WTC11 (cell line): ENCODE results near the gene PUS7. TPM values are rescaled to one million over a fixed set of nuclear protein-coding genes. Genes with fewer than 3 reads are reported as not detected.
"Not testable (repeated sequence)": the region's sequence is repeated elsewhere in the genome, so short reads cannot be mapped to it uniquely, and the experiment has no call there.

Source experiments
- ATAC-seq: fragments of 200-7000 bp; cut with Tn5 transposase; 2 replicates; pipeline ENCODE4 v1.10.0; 2021; ENCODE audit warnings: mild to moderate bottlenecking, moderate library complexity
- CTCF ChIA-PET: fragments of 300-600 bp; sonication (Branson Sonifier 250); formaldehyde crosslinking; loops from one replicate; lab custom pipeline; 2021; ENCODE audit warnings: antibody characterized with exemption; lab: Charles Lee
- POLR2A ChIA-PET: fragments of 350-600 bp; sonication (Branson Sonifier 250); formaldehyde crosslinking; loops from one replicate; lab custom pipeline; 2021; ENCODE audit warnings: antibody characterized with exemption; lab: Charles Lee
- DNase-seq: peaks from one replicate; pipeline ENCODE4 v3.0.0; 2021; ENCODE audit warnings: low spot score
- H3K27ac Mint-ChIP-seq: 2 replicates; pipeline ENCODE4 v1.8.0; 2021; ENCODE audit warnings: mixed read lengths
- H3K27me3 Mint-ChIP-seq: 2 replicates; pipeline ENCODE4 v1.8.0; 2021; ENCODE audit warnings: low read depth, mild to moderate bottlenecking, moderate library complexity, mixed read lengths
- H3K36me3 Mint-ChIP-seq: 2 replicates; pipeline ENCODE4 v1.8.0; 2021; ENCODE audit warnings: mixed read lengths
- H3K4me1 Mint-ChIP-seq: 2 replicates; pipeline ENCODE4 v1.8.0; 2022; ENCODE audit warnings: mixed read lengths
- H3K4me3 Mint-ChIP-seq: 2 replicates; pipeline ENCODE4 v1.8.0; 2021; ENCODE audit warnings: mild to moderate bottlenecking, moderate library complexity, mixed read lengths
- H3K9me3 Mint-ChIP-seq: 2 replicates; pipeline ENCODE4 v1.8.0; 2021; ENCODE audit warnings: mixed read lengths
- HMGA2 ChIP-seq: fragments of 250-450 bp; sonication (Bioruptor Pico); IDR thresholded peaks from 2 replicates; pipeline ENCODE4 v1.4.0; 2021; ENCODE audit warnings: mild to moderate bottlenecking, moderate library complexity
- IRF2 ChIP-seq: sonication (generic); formaldehyde crosslinking; IDR thresholded peaks from 2 replicates; pipeline ENCODE4 v1.8.0; 2022; ENCODE audit warnings: low read depth, missing genetic modification reagents, borderline replicate concordance
- SMAD4 ChIP-seq: sonication (generic); formaldehyde crosslinking; IDR thresholded peaks from 2 replicates; pipeline ENCODE4 v1.8.0; 2022; ENCODE audit warnings: mild to moderate bottlenecking, missing genetic modification reagents
- total RNA-seq: library from RNA; stranded (reverse); gene quantifications from 3 replicates; pipeline ENCODE4 v1.2.3, GENCODE V29; 2021
- TF ChIP-seq, protein P1 (sequence below): fragments of 250-450 bp; sonication (Bioruptor Pico); conservative IDR thresholded peaks from 2 replicates; pipeline ENCODE4 v1.9.0; 2021; ENCODE audit warnings: mild to moderate bottlenecking
- TF ChIP-seq, protein P2 (sequence below): sonication (generic); formaldehyde crosslinking; IDR thresholded peaks from 2 replicates; pipeline ENCODE4 v1.8.0; 2022; ENCODE audit warnings: mild to moderate bottlenecking, missing genetic modification reagents
- TF ChIP-seq, protein P3 (sequence below): sonication (generic); formaldehyde crosslinking; IDR thresholded peaks from 2 replicates; pipeline ENCODE4 v1.8.1; 2022; ENCODE audit warnings: low read depth, missing genetic modification reagents, borderline replicate concordance

PUS7 gene
- total RNA-seq, 1 experiment from 2014 or later: 47.2 TPM

DNA sequence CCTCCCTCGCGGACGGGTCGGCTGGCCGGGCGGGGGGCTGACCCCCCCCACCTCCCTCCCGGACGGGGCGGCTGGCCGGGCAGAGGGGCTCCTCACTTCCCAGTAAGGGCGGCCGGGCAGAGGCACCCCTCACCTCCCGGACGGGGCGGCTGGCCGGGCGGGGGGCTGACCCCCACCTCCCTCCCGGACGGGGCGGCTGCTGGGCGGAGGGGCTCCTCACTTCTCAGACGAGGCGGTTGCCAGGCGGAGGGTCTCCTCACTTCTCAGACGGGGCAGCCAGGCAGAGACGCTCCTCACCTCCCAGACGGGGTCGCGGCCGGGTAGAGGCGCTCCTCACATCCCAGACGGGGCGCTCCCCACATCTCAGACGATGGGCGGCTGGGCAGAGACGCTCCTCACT is 111.3 kb downstream of the PUS7 start:
- H3K9me3 Mint-ChIP-seq, ATAC-seq, H3K27ac Mint-ChIP-seq, H3K27me3 Mint-ChIP-seq, H3K36me3 Mint-ChIP-seq, H3K4me3 Mint-ChIP-seq, H3K4me1 Mint-ChIP-seq, CTCF ChIA-PET, DNase-seq, POLR2A ChIA-PET: not testable (repeated sequence)

DNA sequence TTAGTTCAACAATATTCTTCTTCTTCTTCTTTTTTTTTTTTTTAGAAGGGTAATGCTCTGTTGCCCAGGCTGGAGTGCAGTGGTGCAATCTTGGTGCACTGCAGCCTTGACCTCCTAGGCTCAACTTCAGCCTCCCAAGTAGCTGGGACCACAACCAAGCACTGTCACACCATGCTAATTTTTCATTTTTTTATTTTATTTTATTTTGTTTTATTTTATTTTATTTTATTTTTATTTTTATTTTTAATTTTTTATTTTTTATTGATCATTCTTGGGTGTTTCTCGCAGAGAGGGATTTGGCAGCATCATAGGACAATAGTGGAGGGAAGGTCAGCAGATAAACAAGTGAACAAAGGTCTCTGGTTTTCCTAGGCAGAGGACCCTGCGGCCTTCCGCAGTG is 112.3 kb downstream of the PUS7 start:
- H3K27ac Mint-ChIP-seq, ATAC-seq, DNase-seq, H3K4me1 Mint-ChIP-seq, H3K36me3 Mint-ChIP-seq, CTCF ChIA-PET, H3K4me3 Mint-ChIP-seq, H3K27me3 Mint-ChIP-seq, H3K9me3 Mint-ChIP-seq: not testable (repeated sequence)
- peak; percentile 91 for TF ChIP-seq HMGA2
- POLR2A ChIA-PET: interaction anchor here (0.7 kb wide), 1 partner anchor 245 kb away, joined by 3 read pairs; no protein-coding TSS in a partner anchor

DNA sequence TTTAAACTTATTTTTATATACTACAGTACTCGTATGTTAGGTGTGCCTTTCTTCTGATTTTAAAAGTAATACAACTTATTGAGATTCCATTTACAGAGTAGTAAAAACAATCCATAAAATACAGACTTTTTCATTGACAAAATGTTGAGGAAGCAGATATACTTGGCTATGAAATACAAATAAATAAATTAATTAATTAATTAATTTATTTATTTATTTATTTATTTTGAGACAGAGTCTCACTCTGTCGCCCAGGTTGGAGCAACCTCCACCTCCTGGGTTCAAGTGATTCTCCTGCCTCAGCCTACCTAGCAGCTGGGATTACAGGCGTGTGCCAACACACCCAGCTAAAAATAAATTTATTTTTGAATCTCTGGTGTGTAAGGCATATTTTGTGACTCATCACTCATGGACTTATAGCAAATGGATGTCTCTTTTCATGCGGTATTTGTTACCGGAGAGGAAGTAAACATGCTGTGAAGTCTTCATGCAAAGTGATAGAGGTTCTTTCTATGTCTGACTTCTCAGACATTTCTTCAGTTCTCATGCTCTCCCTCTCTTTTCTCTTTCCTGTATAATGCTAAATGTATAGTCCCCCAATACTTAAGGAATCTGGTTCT is 113.2 kb downstream of the PUS7 start:
- Mint-ChIP-seq H3K27ac (no peak overlapping the region), H3K36me3 (no peaks in the 10 kb centered on the region), H3K4me1 (no peaks in the 10 kb centered on the region), H3K27me3 (no peaks in the 10 kb centered on the region), H3K9me3 (no peaks in the 10 kb centered on the region), H3K4me3 (no peak overlapping the region)
- TF ChIP-seq, protein P1, sequence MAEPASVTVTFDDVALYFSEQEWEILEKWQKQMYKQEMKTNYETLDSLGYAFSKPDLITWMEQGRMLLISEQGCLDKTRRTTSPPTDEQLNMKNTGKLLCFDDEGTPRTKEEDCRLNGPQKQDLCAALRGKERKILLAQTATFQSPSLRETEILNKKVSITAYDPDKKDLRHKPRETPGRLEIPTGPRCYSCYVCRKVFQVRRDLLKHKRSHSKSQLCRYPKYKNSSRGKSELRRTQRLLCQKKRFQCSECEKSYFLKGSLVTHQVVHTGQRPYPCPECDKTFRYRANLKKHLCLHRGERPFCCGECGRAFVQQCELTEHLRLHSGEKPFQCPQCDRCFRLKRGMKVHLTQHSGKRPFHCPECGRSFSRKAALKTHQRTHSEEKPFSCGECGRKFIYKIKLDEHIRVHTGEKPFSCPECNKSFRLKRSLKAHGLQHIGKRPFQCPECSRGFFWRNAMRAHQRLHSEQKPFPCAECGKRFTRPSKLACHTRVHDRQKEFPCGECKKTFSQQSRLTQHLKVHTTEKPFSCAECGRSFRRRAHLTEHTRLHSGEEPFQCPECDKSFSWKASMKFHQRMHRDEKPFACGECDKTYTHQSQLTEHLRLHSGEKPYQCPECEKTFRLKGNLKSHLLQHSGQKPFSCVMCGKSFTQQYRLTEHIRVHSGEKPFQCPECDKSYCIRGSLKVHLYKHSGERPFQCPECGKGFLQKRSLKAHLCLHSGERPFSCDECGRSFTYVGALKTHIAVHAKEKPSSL (CRISPR knock-in tag): no peak
- TF ChIP-seq SMAD4 (CRISPR knock-in tag): no peak
- TF ChIP-seq, protein P2, sequence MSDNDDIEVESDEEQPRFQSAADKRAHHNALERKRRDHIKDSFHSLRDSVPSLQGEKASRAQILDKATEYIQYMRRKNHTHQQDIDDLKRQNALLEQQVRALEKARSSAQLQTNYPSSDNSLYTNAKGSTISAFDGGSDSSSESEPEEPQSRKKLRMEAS (CRISPR knock-in tag): no peak
- TF ChIP-seq, protein P3, sequence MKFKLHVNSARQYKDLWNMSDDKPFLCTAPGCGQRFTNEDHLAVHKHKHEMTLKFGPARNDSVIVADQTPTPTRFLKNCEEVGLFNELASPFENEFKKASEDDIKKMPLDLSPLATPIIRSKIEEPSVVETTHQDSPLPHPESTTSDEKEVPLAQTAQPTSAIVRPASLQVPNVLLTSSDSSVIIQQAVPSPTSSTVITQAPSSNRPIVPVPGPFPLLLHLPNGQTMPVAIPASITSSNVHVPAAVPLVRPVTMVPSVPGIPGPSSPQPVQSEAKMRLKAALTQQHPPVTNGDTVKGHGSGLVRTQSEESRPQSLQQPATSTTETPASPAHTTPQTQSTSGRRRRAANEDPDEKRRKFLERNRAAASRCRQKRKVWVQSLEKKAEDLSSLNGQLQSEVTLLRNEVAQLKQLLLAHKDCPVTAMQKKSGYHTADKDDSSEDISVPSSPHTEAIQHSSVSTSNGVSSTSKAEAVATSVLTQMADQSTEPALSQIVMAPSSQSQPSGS: no peak
- TF ChIP-seq IRF2 (CRISPR knock-in tag): no peak
- TF ChIP-seq HMGA2: peak; percentile 90
- DNase-seq (no peak), ATAC-seq (no peak)
- POLR2A ChIA-PET: interaction anchor here (0.7 kb wide), 1 partner anchor 246 kb away, joined by 3 read pairs; no protein-coding TSS in a partner anchor
- CTCF ChIA-PET: no interaction called here

Other genes with a start within 250 kb of the PUS7 start
- gene SRPK2, start 133.3 kb downstream of the PUS7 start, total RNA-seq: 50.5 to 54.8 TPM (median 52.0 TPM) in 3 replicates
- gene RINT1, start 9.9 kb upstream of the PUS7 start, total RNA-seq: 20.3 to 26.6 TPM (median 23.1 TPM) in 3 replicates
- gene EFCAB10, start 59.2 kb upstream of the PUS7 start, total RNA-seq: 3.0 to 3.2 TPM (median 3.0 TPM) in 3 replicates